Measurements from ENCODE around the gene TMC3.

Gene TMC3

GRCh38 chr15:81297603-81298575 is 76.1 kb downstream of the TMC3 start:
- H3K4me3 ChIP-seq (ENCODE audit: low read depth, low read length): peak overlapping the region; percentile 68
- no peak for TF ChIP-seq CTCF (IDR thresholded peaks at IDR 0.05; ENCODE audit: low read depth, low read length, missing control alignments)
- DNase-seq (ENCODE audit: low read depth): no peak

- DNase-seq (ENCODE audit: low read depth): no peak
- no peak for TF ChIP-seq CTCF (IDR thresholded peaks at IDR 0.05; ENCODE audit: low read depth, low read length, missing control alignments)
- peak overlapping the region; percentile 68 for H3K4me3 ChIP-seq (ENCODE audit: low read depth, low read length)
Observed at GRCh38 chr15:81297147-81297572, 76.9 kb downstream of the TMC3 start.

- no peak for TF ChIP-seq CTCF (IDR thresholded peaks at IDR 0.05; ENCODE audit: low read depth, low read length, missing control alignments)
- DNase-seq (ENCODE audit: low read depth): peak; percentile 92
- peak overlapping the region; percentile 68 for H3K4me3 ChIP-seq (ENCODE audit: low read depth, low read length)
Observed at GRCh38 chr15:81296673-81297072, 77.3 kb downstream of the TMC3 start.

- no peak for DNase-seq (ENCODE audit: low read depth)
- no peak for TF ChIP-seq CTCF (IDR thresholded peaks at IDR 0.05; ENCODE audit: low read depth, low read length, missing control alignments)
- H3K4me3 ChIP-seq (ENCODE audit: low read depth, low read length): peak overlapping the region; percentile 68; the same call in 1 of the 2 replicates
Observed at GRCh38 chr15:81296186-81296585, 77.8 kb downstream of the TMC3 start.

GRCh38 chr15:81295486-81296121 is 78.4 kb downstream of the TMC3 start:
- no peak for DNase-seq (ENCODE audit: low read depth)
- TF ChIP-seq CTCF (IDR thresholded peaks at IDR 0.05; ENCODE audit: low read depth, low read length, missing control alignments): no peak
- H3K4me3 ChIP-seq (ENCODE audit: low read depth, low read length): no peak overlapping the region

GRCh38 chr15:81294516-81294880 is 79.5 kb downstream of the TMC3 start:
- H3K4me3 ChIP-seq (ENCODE audit: low read depth, low read length): peak overlapping the region; percentile 57
- TF ChIP-seq CTCF (IDR thresholded peaks at IDR 0.05; ENCODE audit: low read depth, low read length, missing control alignments): peak; percentile 73
- no peak for DNase-seq (ENCODE audit: low read depth)

Measured in GM12864 (cell line).